Stimulated activated effector memory CD8-positive, alpha-beta T cell treated with anti-CD3 and anti-CD28 coated beads, Interleukin-12 subunit alpha, Interleukin-12 subunit beta, amount 100 ng/mL, for 72 hours (primary cell): ENCODE data around the gene NEUROG3.

ENCODE experiments used
- ATAC-seq: fragments of 150-1000 bp; cut with Tn5 transposase; 2 replicates; pipeline ENCODE4 v1.10.0; 2021
- DNase-seq, 2 donors: peaks; one replicate each; pipeline ENCODE4 v3.0.0; 2021 to 2022; ENCODE audit warnings: low spot score in 2 of 2
- H3K27ac Mint-ChIP-seq: one replicate; pipeline ENCODE4 v1.8.0; 2022; ENCODE audit warnings: mild to moderate bottlenecking, mixed read lengths
- H3K36me3 Mint-ChIP-seq: one replicate; pipeline ENCODE4 v1.8.0; 2022; ENCODE audit warnings: mild to moderate bottlenecking, mixed read lengths
- H3K4me1 Mint-ChIP-seq: one replicate; pipeline ENCODE4 v1.8.0; 2022; ENCODE audit warnings: mixed read lengths
- H3K4me3 Mint-ChIP-seq: one replicate; pipeline ENCODE4 v1.8.0; 2022; ENCODE audit warnings: mild to moderate bottlenecking, mixed read lengths
- H3K9me3 Mint-ChIP-seq: one replicate; pipeline ENCODE4 v1.8.0; 2022; ENCODE audit warnings: mixed read lengths

The NEUROG3 gene

DNA sequence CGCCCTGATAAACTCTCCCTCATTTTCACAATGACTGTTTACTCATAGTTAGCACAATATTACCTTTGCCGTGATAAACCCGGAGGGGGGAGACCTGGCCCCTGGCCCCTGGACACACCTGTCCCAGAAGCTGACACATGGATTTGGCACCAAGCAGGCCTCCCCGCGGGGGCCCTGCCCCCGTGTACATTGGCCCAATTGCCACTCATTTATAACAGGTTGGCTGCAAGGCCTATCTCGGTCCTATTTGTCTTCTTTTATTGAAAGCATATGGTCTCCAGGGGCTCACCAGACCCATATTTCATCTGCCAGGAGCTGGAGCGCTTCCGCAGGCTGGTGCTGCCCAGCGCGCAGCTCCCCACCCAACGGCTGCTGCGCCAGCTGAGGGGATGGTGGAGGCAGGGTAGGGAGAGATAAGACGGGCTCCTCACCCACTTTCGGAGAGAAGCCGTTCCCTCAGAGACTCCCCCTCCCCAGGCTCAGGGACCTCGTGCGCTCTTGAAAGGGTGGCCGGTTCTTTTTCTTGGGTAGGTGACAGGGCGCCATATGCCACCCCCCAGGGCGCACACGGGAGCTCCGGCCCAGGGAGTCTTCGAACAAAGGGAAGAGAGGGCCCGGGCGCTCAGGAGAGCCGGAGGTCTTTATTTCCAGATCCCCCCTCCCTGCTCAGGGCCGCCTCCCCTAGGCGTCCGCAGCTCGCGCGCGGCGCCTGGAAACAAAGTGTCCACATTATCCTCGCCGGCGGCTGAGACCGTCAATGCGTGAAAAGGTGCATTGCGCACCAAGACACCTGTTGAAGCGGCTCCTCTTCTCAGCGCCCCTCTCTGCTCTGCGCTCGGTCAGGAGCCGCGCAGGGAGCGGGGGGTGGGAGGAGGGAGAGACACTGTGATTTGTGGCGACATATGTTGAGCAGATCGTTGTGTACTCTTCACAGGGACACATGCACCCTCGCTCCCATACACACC, 4.3 kb upstream of the NEUROG3 start:
- Mint-ChIP-seq H3K9me3 (no peaks in the 10 kb centered on the region), H3K4me3 (no peak overlapping the region), H3K36me3 (no peaks in the 10 kb centered on the region), H3K4me1 (peaks cover 23% of the 10 kb centered on the region), H3K27ac (no peak overlapping the region)
- ATAC-seq (no peak), DNase-seq (no peak)

DNA sequence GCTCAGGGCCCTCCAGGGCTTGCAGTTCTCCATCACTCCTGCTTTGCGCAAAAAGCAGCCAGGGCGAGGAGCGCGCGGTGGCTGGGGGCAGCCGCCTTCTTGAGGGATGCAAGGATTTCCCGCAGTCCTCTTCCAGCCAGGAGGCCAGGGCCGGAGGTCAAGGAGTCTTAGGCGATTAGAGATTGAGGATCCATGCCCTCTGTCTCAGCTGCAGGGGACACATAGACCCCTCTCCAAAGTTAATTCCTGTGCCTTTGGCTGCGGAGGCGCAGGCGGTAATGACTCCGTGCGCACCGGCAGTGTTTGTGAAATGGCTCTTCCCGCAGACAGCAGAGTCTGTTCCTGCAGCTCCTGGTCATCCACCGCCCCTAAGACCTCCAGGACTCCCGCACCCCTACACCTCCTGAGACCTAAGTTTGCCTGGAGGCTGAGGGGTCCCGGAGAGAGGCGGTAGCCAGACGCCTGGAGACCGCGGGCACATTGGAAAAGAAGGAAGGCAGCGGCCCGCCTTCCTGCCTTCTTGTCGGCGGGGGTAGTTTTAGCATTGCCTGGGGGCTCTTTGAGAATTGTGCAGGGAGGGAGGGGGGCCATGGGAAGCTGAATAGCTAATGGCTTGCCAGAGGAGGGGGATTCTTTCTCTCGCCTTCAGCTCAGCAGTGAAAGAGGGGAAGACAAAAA, 3.3 kb upstream of the NEUROG3 start:
- Mint-ChIP-seq H3K36me3 (no peaks in the 10 kb centered on the region), H3K4me1 (peaks cover 28% of the 10 kb centered on the region), H3K27ac (no peak overlapping the region), H3K4me3 (no peak overlapping the region), H3K9me3 (no peaks in the 10 kb centered on the region)
- ATAC-seq (no peak), DNase-seq (no peak)

DNA sequence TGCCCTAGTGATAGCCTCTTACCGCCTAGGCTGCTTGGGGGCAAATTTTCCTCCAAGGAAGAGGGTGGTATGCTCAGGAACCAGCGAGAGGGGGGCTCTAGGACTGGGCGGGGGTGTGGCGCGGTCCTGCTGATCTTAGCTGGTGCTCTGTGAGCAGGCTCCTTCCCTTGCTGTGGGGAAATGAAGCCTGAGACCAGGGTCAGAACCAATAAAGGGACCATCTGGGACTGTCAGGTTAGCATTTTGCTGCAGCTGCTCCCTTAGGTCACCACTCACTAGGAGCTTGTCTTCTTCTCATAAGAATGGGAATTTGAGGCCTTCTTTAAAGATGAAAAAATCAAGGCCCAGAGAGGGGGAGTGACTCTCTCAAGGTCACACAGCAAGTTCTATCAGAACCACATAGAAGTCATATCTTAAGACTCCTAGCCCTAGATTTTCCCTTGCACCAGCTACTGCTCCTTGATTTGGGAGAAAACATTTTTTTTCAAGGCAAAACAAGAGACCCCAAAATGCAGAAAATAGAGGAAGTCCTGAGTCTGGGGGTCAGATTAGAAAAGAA, 2.0 kb upstream of the NEUROG3 start:
- Mint-ChIP-seq H3K9me3 (no peaks in the 10 kb centered on the region), H3K4me3 (peak overlapping the region; percentile 76), H3K27ac (no peak overlapping the region), H3K4me1 (peaks cover 38% of the 10 kb centered on the region), H3K36me3 (no peaks in the 10 kb centered on the region)
- DNase-seq (no peak), ATAC-seq (no peak)

DNA sequence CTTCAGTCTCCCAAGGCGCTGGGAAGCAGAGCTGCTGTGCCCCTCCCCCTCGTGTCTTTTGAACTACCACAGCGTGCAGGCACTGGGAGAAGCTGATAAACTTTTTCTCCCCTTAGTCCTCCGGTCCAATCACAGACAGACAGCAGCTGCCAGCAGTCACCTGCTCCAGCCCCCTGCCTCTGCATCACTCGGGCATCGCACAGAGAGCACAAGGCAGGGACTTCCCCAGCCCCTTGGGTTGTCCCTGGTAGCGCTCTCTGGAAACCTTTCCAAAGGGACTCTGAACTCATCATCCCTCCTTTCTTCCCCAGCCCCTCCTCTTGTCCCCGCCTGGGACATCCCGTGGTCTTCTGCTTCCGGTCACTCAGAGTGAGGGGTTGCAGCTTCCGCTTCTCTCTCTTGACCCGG, 1.4 kb upstream of the NEUROG3 start:
- Mint-ChIP-seq H3K36me3 (no peaks in the 10 kb centered on the region), H3K27ac (no peak overlapping the region), H3K9me3 (no peaks in the 10 kb centered on the region), H3K4me3 (peak overlapping the region; percentile 76), H3K4me1 (peaks cover 41% of the 10 kb centered on the region)
- ATAC-seq (no peak), DNase-seq (no peak)

DNA sequence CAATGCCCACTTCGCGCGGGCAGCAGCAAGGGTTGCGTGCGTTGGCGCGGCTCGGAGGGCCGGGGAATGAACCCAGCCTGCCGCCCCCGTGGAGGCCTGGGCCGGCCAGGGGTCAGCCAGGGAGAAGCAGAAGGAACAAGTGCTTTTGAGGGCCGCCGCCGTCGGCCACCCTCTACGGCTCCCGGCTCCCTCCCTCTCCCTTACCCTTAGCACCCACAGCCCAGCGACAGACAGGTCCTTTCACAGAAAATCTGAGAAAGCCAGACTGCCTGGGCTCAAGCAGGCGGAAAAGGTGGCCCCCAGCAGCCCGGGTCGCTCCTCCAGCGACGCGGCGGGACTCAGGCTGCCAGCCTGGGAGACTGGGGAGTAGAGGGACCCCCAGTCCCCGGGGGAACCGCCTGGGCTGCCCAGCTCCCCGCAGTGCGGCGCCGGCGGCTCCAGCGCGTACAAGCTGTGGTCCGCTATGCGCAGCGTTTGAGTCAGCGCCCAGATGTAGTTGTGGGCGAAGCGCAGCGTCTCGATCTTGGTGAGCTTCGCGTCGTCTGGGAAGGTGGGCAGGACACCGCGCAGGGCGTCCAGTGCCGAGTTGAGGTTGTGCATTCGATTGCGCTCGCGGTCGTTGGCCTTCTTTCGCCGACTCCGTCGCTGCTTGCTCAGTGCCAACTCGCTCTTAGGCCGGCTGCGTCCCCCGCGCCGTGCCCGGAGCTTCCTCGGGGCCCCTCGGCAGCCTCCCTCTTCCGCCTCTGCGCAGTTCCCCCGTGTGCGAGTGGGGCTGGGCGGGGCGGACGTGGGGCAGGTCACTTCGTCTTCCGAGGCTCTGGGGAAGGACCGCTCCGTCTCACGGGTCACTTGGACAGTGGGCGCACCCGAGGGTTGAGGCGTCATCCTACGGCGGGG, 815 bp downstream of the NEUROG3 start:
- ATAC-seq (peak; percentile 84), DNase-seq (peak in 1 of 2 donors; percentile 30)
- Mint-ChIP-seq H3K4me1 (peaks cover 41% of the 10 kb centered on the region), H3K9me3 (no peaks in the 10 kb centered on the region), H3K4me3 (peak overlapping the region; percentile 76), H3K36me3 (no peaks in the 10 kb centered on the region), H3K27ac (no peak overlapping the region)

DNA sequence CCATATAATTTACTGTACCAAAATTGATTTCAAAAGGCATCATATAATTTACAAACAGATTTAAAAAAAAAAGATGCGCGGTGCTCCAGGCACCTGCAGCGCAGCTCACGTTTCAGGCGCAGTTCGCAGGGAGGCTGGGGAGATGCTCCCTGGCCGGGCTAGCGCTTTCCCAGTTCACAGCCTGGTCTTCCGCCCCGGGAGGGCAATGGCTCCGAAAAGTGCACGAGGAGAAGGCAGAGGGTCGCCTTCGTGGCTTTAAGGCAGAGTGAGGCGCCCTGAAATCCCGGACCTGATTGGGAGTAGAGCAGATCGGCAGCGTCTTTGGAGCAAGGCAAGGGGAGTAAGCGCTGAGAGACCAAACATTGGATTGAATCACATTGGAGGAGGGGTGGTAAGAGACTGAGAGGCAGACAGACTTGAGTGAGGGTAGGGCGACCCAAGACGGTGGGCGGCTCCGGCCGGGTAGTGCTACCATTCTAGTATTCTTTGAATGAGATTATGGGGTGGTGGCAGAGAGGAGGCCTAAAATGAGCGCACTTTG, 1.5 kb downstream of the NEUROG3 start:
- no peak overlapping the region for H3K27ac Mint-ChIP-seq
- no peaks in the 10 kb centered on the region for H3K36me3 Mint-ChIP-seq
- no peaks in the 10 kb centered on the region for H3K9me3 Mint-ChIP-seq
- DNase-seq (no peak), ATAC-seq (no peak)
- peak overlapping the region; percentile 76 for H3K4me3 Mint-ChIP-seq
- peaks cover 41% of the 10 kb centered on the region for H3K4me1 Mint-ChIP-seq

DNA sequence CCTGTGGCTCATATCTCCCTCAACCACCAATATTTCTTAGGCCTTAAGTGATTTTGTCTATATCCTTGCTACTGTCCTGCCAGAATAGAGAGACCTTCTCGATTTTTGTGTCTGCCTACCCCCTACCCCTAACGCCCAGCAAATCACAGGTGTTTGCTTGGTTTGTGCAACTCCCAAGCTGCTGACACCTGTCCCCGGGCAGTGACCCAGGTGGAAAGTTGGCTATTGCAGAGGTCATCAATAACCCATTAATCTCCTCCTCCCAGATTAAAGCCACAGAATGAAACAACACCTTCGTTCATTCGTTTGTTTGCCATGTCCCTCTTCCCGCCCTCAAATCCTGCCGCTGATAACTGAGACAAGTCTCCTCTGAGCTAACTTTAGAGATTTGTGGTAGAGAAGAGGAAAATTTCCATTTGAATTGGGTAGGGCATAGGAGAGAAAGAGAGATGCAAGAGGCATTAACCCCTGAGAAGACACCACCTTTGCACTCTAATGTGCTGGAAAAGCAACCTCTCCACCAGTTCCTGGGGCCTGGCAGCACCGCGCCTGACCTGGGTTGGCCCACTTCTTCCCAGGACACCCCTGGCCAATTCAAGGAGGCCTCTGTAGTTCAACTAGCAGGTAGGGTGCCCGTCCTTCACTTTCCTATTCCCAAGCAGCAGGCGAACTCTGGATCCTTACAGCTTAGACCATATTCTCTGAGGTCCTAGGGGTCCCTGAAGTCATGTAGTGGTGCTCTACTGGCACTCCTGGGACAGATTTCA, 3.0 kb downstream of the NEUROG3 start:
- Mint-ChIP-seq H3K36me3 (no peaks in the 10 kb centered on the region), H3K9me3 (no peaks in the 10 kb centered on the region), H3K4me3 (no peak overlapping the region), H3K27ac (no peak overlapping the region), H3K4me1 (peaks cover 41% of the 10 kb centered on the region)
- no peak for ATAC-seq
- DNase-seq, result no peak

DNA sequence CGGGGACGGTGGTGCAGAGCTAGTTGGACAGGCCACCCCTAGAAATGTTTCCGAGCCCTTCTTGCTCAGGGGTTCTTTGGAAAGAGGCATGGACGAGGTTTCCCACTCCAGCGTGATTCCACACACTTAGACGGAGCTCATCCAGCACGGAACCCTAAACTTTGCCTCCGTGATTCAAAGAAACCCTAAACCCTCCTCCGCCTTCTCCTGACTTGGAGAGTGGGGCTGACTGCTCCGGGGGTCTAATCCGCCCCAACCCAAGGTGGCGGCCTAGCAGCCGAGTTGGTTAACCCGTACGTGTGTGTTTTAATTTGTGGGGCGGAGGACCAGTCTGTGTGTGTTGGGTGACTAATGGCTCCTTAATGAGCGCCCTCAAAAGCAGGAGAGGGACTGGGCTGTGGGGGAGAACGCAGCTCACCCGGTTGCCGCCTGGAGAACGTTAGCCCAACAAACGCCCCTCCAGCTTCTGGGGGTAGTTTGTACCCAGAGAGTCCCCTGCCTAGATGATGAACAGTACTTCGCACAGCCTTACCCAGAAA, 3.8 kb downstream of the NEUROG3 start:
- ATAC-seq, result no peak
- H3K27ac Mint-ChIP-seq, result no peak overlapping the region
- no peaks in the 10 kb centered on the region for H3K36me3 Mint-ChIP-seq
- no peak for DNase-seq
- H3K4me1 Mint-ChIP-seq, result peaks cover 34% of the 10 kb centered on the region
- H3K4me3 Mint-ChIP-seq, result no peak overlapping the region
- no peaks in the 10 kb centered on the region for H3K9me3 Mint-ChIP-seq

DNA sequence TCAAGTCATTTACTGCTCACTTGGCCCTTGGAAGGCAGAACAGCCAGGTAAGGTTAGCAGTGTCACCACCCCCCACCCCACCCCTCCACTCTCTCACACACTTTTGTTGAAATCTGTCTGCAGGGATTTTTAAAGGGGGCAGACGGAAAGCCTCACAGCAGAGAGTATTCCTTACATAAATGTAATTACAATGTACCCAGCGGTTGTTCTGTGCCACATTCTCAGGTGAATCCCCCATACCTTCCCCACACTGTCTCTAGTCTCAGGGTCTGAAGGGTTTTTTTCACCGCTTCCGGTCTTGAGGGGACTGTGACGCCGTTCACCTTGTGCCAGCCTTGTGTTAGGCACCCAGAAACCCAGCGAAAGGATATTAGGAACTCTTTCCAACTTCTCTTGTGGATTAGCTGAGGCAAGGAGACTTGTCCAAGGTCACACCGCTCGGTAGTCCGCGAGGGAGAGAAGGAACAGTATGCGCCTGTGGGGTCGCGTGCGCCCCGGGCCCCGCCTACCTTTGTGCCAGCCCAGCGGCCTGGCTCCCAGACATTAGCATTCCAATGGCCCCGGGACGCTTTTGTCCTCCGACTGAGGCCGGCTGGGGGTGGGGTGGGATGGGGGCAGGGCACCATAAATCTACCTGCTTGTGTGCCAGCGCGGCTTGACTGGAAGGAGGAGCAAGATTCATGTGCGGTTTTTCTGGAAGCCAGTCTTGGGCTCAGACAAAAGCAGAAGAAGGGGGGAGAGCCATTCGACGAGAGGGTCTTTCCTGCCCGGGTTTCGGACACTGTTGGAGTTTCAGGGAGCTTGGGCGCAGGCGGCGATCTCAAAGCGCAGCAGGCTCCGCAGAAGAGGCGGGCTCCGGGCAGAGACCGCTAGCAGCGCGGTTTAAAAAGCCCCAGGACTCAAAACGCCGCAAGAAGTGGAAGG, 4.5 kb downstream of the NEUROG3 start:
- DNase-seq (no peak), ATAC-seq (no peak)
- Mint-ChIP-seq H3K9me3 (no peaks in the 10 kb centered on the region), H3K4me3 (no peak overlapping the region), H3K27ac (no peak overlapping the region), H3K36me3 (no peaks in the 10 kb centered on the region), H3K4me1 (peaks cover 28% of the 10 kb centered on the region)

DNA sequence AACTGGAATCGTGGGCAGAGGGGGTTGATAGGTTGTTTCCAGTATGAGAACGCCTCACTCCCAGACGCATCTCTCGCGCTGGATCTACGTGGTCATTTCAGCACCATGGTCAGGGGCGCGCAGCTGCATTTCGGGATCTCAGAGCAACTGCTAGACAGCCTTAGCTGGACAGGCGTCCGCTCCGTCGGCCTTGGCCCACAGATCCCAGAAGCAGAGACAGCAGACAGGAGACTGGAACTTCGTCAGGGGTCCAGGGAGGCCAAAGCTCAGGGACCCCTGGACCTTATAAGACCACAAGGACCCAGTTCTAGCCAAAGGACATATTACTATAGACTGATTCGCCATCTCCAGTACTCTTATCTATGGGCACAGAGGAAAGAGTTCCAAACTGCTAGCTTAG, 5.3 kb downstream of the NEUROG3 start:
- H3K9me3 Mint-ChIP-seq, result no peaks in the 10 kb centered on the region
- DNase-seq, result no peak

DNA sequence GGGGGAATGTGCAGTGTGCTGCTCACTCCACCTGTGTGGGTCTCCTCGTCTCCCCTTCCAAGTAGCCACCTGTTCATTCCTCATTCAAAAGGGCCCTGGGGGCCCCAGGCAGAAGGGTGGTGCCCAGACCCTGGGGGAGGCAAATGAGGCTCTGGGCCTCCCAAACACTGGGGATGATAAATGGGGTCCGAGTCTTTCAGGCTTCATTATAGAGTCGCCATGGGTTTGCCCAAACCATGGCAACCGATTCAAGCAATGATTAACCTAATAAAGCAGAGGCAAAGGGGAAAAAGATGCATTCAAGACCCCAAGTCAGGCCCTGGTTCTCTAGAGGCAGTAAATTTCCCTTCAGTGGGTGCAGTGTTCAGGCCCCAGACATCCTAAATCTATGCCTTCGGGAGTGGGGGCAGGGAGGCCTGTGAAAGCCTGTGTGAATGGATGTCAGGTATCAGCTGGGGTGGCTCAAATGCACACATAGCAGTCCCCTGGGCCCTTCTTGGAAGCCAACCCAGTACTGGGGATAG, 10.4 kb downstream of the NEUROG3 start:
- ATAC-seq (no peak), DNase-seq (no peak)
- Mint-ChIP-seq H3K4me1 (peaks cover 14% of the 10 kb centered on the region), H3K36me3 (no peaks in the 10 kb centered on the region), H3K9me3 (no peaks in the 10 kb centered on the region), H3K27ac (no peak overlapping the region), H3K4me3 (no peak overlapping the region)

More for the DNA sequence above, 5.3 kb downstream of the NEUROG3 start:
- H3K4me1 Mint-ChIP-seq, result peaks cover 20% of the 10 kb centered on the region
- no peak for ATAC-seq
- no peak overlapping the region for H3K4me3 Mint-ChIP-seq
- H3K36me3 Mint-ChIP-seq, result no peaks in the 10 kb centered on the region
- no peak overlapping the region for H3K27ac Mint-ChIP-seq

DNA sequence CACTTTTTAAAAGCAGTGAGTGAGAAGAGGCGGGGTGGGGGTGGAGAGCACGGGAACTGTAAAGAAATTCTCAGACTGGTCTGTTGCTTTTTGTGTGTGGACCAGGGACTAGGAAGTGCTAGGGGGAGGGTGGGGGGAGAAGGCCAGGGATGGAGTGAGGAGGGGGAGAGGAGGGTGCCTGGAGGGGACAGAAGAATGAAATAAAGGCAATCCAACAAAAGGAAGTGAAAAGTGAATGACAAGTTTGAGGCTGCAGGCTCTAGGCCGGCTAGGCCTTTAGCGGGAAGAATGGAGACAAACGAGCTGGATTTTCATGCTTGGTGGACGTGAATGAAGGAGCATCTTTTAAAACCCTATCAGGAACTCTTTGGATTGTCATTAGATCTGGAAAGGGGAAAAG, 13.7 kb downstream of the NEUROG3 start:
- H3K4me1 Mint-ChIP-seq, result peaks cover 14% of the 10 kb centered on the region
- H3K9me3 Mint-ChIP-seq, result no peaks in the 10 kb centered on the region
- ATAC-seq (no peak), DNase-seq (no peak)
- H3K36me3 Mint-ChIP-seq, result no peaks in the 10 kb centered on the region
- no peak overlapping the region for H3K4me3 Mint-ChIP-seq
- H3K27ac Mint-ChIP-seq, result no peak overlapping the region

DNA sequence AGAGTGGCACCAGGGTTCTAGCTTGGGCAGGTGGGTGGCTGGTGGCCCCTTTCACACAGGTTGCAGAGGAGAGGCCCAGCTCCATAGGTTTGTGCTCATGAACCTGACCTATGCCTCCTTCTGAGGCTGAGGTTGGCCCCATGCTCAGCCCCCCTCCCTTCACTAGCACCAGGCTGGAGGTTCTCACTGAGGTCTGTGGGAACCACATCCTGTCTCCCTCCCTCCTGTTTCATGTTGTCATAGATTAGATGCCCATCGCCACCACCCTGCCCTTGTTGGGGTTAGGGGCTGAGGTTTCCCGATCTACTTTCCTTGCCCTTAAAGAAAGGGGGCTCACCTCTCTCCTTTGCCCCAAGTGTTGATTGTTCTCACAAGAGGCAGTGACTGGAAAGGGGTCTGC, 14.7 kb downstream of the NEUROG3 start:
- H3K9me3 Mint-ChIP-seq, result no peaks in the 10 kb centered on the region
- DNase-seq (no peak), ATAC-seq (peak; percentile 89)
- H3K36me3 Mint-ChIP-seq, result no peaks in the 10 kb centered on the region
- peaks cover 14% of the 10 kb centered on the region for H3K4me1 Mint-ChIP-seq
- H3K27ac Mint-ChIP-seq, result peak overlapping the region; percentile 11
- no peak overlapping the region for H3K4me3 Mint-ChIP-seq
